Ishikawa (cell line): ENCODE results near the gene CARD16.

Experiments used
- CEBPB ChIP-seq: IDR thresholded peaks from 2 replicates; pipeline ENCODE4 v1.6.1; 2012
- CREB1 ChIP-seq: IDR thresholded peaks from 2 replicates; pipeline ENCODE4 v1.6.1; 2012; ENCODE audit warnings: low read depth
- EGR1 ChIP-seq: IDR thresholded peaks from 2 replicates; pipeline ENCODE4 v1.6.1; 2012
- EP300 ChIP-seq: IDR thresholded peaks from 2 replicates; pipeline ENCODE4 v1.6.1; 2012; ENCODE audit warnings: borderline replicate concordance
- FOXM1 ChIP-seq: IDR thresholded peaks from 2 replicates; pipeline ENCODE4 v1.6.1; 2012; ENCODE audit warnings: low read depth, borderline replicate concordance
- MAX ChIP-seq: IDR thresholded peaks from 2 replicates; pipeline ENCODE4 v1.6.1; 2012
- NFIC ChIP-seq: IDR thresholded peaks from 2 replicates; pipeline ENCODE4 v1.6.1; 2012
- RAD21 ChIP-seq: IDR thresholded peaks from 2 replicates; pipeline ENCODE4 v1.6.1; 2012; ENCODE audit warnings: low read depth
- REST ChIP-seq: IDR thresholded peaks from 2 replicates; pipeline ENCODE4 v1.6.1; 2012; ENCODE audit warnings: low read depth, mild to moderate bottlenecking
- TAF1 ChIP-seq: IDR thresholded peaks from 2 replicates; pipeline ENCODE4 v1.6.1; 2012; ENCODE audit warnings: low read depth, mild to moderate bottlenecking
- TCF12 ChIP-seq: IDR thresholded peaks from 2 replicates; pipeline ENCODE4 v1.6.1; 2012; ENCODE audit warnings: low read depth
- TEAD4 ChIP-seq: IDR thresholded peaks from 2 replicates; pipeline ENCODE4 v1.6.1; 2012
- USF1 ChIP-seq: IDR thresholded peaks from 2 replicates; pipeline ENCODE4 v1.6.1; 2012
- YY1 ChIP-seq: IDR thresholded peaks from 2 replicates; pipeline ENCODE4 v1.6.1; 2012; ENCODE audit warnings: low read depth
- ZBTB7A ChIP-seq: IDR thresholded peaks from 2 replicates; pipeline ENCODE4 v1.6.1; 2012; ENCODE audit warnings: low read depth

Gene CARD16

GRCh38 chr11:105000167-105000566, 45.0 kb downstream of the CARD16 start:
- no peak for TF ChIP-seq EGR1
- no peak for TF ChIP-seq FOXM1
- TF ChIP-seq REST, result no peak
- no peak for TF ChIP-seq MAX
- no peak for TF ChIP-seq EP300
- no peak for TF ChIP-seq RAD21
- no peak for TF ChIP-seq CREB1

- TF ChIP-seq NFIC (no peak), RAD21 (no peak), CREB1 (no peak), EGR1 (no peak), ZBTB7A (no peak), REST (no peak), MAX (no peak)
Measured at GRCh38 chr11:104999721-105000120, 45.4 kb downstream of the CARD16 start.

- TF ChIP-seq MAX, result no peak
- no peak for TF ChIP-seq TAF1
- no peak for TF ChIP-seq YY1
- TF ChIP-seq RAD21, result no peak
- no peak for TF ChIP-seq TCF12
- no peak for TF ChIP-seq EP300
- TF ChIP-seq TEAD4, result no peak
- TF ChIP-seq CEBPB, result no peak
Measured at GRCh38 chr11:104997288-104997687, 47.8 kb downstream of the CARD16 start.

- TF ChIP-seq YY1 (no peak), REST (no peak), ZBTB7A (no peak), CEBPB (no peak), MAX (no peak), TAF1 (no peak), RAD21 (no peak), CREB1 (no peak), USF1 (no peak), FOXM1 (no peak), EGR1 (no peak)
Measured at GRCh38 chr11:104995001-104995408, 50.1 kb downstream of the CARD16 start.

GRCh38 chr11:104992781-104993180, 52.4 kb downstream of the CARD16 start:
- no peak for TF ChIP-seq TAF1

- TF ChIP-seq MAX (no peak), USF1 (no peak), EP300 (no peak), YY1 (no peak), EGR1 (no peak), TCF12 (no peak), CEBPB (no peak), TAF1 (no peak), CREB1 (no peak), ZBTB7A (no peak), RAD21 (no peak), NFIC (no peak), TEAD4 (no peak), FOXM1 (no peak), REST (no peak)
Measured at GRCh38 chr11:104991994-104992393, 53.1 kb downstream of the CARD16 start.
